Central memory CD4-positive, alpha-beta T cell (primary cell): ENCODE data around the gene ALOX5AP.

Source experiments
- DNase-seq: peaks from one replicate; pipeline ENCODE4 v3.0.0; 2022

Gene ALOX5AP

GRCh38 chr13:30714629-30715371 lies 20.5 kb upstream of the ALOX5AP start:
- no peak for DNase-seq

GRCh38 chr13:30715372-30715756 lies 20.0 kb upstream of the ALOX5AP start:
- no peak for DNase-seq

GRCh38 chr13:30715837-30716236 lies 19.5 kb upstream of the ALOX5AP start:
- no peak for DNase-seq

GRCh38 chr13:30718661-30719524 lies 16.4 kb upstream of the ALOX5AP start:
- no peak for DNase-seq

GRCh38 chr13:30719525-30719914 lies 15.8 kb upstream of the ALOX5AP start:
- no peak for DNase-seq

GRCh38 chr13:30720172-30720869 lies 15.0 kb upstream of the ALOX5AP start:
- DNase-seq, result no peak

- DNase-seq, result no peak
These were observed 13.4 kb upstream of the ALOX5AP start for GRCh38 chr13:30721936-30722335.

- no peak for DNase-seq
These were observed 13.0 kb upstream of the ALOX5AP start for GRCh38 chr13:30722361-30722760.

- DNase-seq, result no peak
These were observed 10.6 kb upstream of the ALOX5AP start for GRCh38 chr13:30724778-30725177.

- DNase-seq, result no peak
These were observed 9.8 kb upstream of the ALOX5AP start for GRCh38 chr13:30725326-30726085.

GRCh38 chr13:30726192-30726591 lies 9.2 kb upstream of the ALOX5AP start:
- DNase-seq, result no peak

- no peak for DNase-seq
These were observed 7.6 kb upstream of the ALOX5AP start for GRCh38 chr13:30727491-30728355.

- DNase-seq, result no peak
These were observed 5.5 kb upstream of the ALOX5AP start for GRCh38 chr13:30729801-30730200.

- no peak for DNase-seq
These were observed 4.8 kb upstream of the ALOX5AP start for GRCh38 chr13:30730526-30730925.

- no peak for DNase-seq
These were observed 3.8 kb upstream of the ALOX5AP start for GRCh38 chr13:30731361-30732045.

- DNase-seq, result no peak
These were observed 3.3 kb upstream of the ALOX5AP start for GRCh38 chr13:30732046-30732390.

GRCh38 chr13:30734439-30734838 lies 904 bp upstream of the ALOX5AP start:
- no peak for DNase-seq

GRCh38 chr13:30735872-30736175 lies 481 bp downstream of the ALOX5AP start:
- DNase-seq, result no peak

- no peak for DNase-seq
These were observed 1.3 kb downstream of the ALOX5AP start for GRCh38 chr13:30736461-30737320.
